ENCODE measurements around the gene PCSK5. TPM values are rescaled to one million over a fixed set of nuclear protein-coding genes. Genes with fewer than 3 reads are reported as not detected.
A peak's percentile ranks its signal among the peaks of the same experiment; 100 is the strongest.
"Not testable (repeated sequence)": the region's sequence is repeated elsewhere in the genome, so short reads cannot be mapped to it uniquely, and the experiment has no call there.

Gene PCSK5
- polyA plus RNA-seq, 1 donor from 2014 or later = 1.7 TPM

DNA sequence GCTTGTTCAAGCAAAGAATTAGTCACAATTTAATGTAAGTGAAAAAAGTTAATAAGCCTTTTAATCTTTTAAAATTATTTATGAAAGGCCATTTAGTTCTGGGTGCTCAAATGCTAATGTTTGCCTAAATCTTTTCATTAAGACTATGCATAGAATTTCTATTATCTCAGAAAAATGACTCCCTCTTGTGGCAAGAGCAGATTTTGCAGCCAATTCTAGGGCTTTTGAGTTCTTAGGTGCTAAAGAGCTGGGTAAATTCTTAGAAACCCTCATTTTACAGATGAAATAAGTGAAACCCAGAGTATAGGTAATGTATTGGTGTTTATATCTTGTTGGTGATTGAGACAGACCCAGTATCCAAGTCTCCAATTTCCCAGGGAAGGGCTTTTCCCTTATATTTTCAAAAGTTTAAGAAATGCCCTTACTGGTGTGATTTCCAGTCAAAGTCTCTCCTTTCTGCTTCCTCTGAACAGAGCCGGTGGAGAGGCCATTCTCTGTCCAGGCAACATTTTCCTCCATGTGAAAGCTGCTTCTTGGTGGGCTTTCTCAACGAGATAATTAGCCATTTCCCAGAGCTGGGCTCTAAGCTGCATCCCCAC is 24.1 kb upstream of the PCSK5 start:
- Histone ChIP-seq H3K79me2 (replicated peaks; ENCODE audit: insufficient read depth, low read length) (no peaks in the 10 kb centered on the region), H3K36me3 (ENCODE audit: insufficient read depth, low read length) (no peaks in the 10 kb centered on the region), H3K27me3 (ENCODE audit: insufficient read depth, low read depth, low read length) (no peaks in the 10 kb centered on the region), H2AFZ (ENCODE audit: low read depth, low read length) (no peak overlapping the region), H3K27ac (ENCODE audit: low read length) (no peak overlapping the region), H3K9me2 (ENCODE audit: insufficient read depth, low read length) (no peaks in the 10 kb centered on the region), H3K9ac (ENCODE audit: low read length) (no peak overlapping the region), H3K4me3 (ENCODE audit: low read length) (no peak overlapping the region), H3K4me2 (ENCODE audit: low read length) (no peak overlapping the region), H4K20me1 (ENCODE audit: insufficient read depth) (no peaks in the 10 kb centered on the region), H3F3A (ENCODE audit: insufficient read depth, low read length, poor library complexity, severe bottlenecking) (no peaks in the 10 kb centered on the region), H3K9me3 (ENCODE audit: low read length) (no peaks in the 10 kb centered on the region)
- TF ChIP-seq EZH2 (IDR thresholded peaks at IDR 0.05; ENCODE audit: borderline replicate concordance, insufficient read depth, low read length, poor library complexity, severe bottlenecking) = no peak
- TF ChIP-seq, protein P1, sequence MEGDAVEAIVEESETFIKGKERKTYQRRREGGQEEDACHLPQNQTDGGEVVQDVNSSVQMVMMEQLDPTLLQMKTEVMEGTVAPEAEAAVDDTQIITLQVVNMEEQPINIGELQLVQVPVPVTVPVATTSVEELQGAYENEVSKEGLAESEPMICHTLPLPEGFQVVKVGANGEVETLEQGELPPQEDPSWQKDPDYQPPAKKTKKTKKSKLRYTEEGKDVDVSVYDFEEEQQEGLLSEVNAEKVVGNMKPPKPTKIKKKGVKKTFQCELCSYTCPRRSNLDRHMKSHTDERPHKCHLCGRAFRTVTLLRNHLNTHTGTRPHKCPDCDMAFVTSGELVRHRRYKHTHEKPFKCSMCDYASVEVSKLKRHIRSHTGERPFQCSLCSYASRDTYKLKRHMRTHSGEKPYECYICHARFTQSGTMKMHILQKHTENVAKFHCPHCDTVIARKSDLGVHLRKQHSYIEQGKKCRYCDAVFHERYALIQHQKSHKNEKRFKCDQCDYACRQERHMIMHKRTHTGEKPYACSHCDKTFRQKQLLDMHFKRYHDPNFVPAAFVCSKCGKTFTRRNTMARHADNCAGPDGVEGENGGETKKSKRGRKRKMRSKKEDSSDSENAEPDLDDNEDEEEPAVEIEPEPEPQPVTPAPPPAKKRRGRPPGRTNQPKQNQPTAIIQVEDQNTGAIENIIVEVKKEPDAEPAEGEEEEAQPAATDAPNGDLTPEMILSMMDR (IDR thresholded peaks at IDR 0.05; ENCODE audit: poor library complexity, severe bottlenecking) = peak; percentile 77
- peak; percentile 72 for TF ChIP-seq RAD21 (conservative IDR thresholded peaks at IDR 0.05)
- no peak for TF ChIP-seq TAF1 (IDR thresholded peaks at IDR 0.05; ENCODE audit: low read depth)
- no peak for TF ChIP-seq EP300 (conservative IDR thresholded peaks at IDR 0.05; ENCODE audit: poor library complexity, severe bottlenecking)
- TF ChIP-seq POLR2AphosphoS5 (IDR thresholded peaks at IDR 0.05) = no peak
- peak; percentile 83 for TF ChIP-seq SMC3 (conservative IDR thresholded peaks at IDR 0.05; ENCODE audit: poor library complexity)
- TF ChIP-seq MXI1 (conservative IDR thresholded peaks at IDR 0.05; ENCODE audit: poor library complexity, severe bottlenecking) = no peak
- TF ChIP-seq, protein P2, sequence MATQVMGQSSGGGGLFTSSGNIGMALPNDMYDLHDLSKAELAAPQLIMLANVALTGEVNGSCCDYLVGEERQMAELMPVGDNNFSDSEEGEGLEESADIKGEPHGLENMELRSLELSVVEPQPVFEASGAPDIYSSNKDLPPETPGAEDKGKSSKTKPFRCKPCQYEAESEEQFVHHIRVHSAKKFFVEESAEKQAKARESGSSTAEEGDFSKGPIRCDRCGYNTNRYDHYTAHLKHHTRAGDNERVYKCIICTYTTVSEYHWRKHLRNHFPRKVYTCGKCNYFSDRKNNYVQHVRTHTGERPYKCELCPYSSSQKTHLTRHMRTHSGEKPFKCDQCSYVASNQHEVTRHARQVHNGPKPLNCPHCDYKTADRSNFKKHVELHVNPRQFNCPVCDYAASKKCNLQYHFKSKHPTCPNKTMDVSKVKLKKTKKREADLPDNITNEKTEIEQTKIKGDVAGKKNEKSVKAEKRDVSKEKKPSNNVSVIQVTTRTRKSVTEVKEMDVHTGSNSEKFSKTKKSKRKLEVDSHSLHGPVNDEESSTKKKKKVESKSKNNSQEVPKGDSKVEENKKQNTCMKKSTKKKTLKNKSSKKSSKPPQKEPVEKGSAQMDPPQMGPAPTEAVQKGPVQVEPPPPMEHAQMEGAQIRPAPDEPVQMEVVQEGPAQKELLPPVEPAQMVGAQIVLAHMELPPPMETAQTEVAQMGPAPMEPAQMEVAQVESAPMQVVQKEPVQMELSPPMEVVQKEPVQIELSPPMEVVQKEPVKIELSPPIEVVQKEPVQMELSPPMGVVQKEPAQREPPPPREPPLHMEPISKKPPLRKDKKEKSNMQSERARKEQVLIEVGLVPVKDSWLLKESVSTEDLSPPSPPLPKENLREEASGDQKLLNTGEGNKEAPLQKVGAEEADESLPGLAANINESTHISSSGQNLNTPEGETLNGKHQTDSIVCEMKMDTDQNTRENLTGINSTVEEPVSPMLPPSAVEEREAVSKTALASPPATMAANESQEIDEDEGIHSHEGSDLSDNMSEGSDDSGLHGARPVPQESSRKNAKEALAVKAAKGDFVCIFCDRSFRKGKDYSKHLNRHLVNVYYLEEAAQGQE (IDR thresholded peaks at IDR 0.05; ENCODE audit: borderline replicate concordance) = no peak

DNA sequence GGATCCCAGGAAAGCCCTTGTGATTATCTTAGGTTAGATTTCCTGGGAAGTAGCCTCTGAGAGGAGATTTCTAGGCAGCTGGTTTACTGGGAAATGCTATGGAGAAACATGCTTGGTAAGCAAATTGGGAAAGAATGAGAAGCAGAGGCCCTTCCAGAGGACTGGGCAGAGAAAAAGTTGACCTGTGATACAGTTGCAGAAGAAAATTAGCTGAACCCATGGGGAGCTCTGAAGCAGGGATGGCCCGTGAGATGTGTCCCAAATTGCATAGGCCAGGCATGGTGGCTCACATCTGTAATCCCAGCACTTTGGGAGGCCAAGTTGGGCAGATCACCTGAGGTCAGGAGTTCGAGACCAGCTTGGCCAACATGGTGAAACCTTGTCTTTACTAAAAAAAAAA is 21.9 kb upstream of the PCSK5 start:
- H3K9ac ChIP-seq (ENCODE audit: low read length); H3K79me2 ChIP-seq (replicated peaks; ENCODE audit: insufficient read depth, low read length); H3K27me3 ChIP-seq (ENCODE audit: insufficient read depth, low read depth, low read length); H3K4me2 ChIP-seq (ENCODE audit: low read length); H3K27ac ChIP-seq (ENCODE audit: low read length); H4K20me1 ChIP-seq (ENCODE audit: insufficient read depth); H3K9me2 ChIP-seq (ENCODE audit: insufficient read depth, low read length); H3F3A ChIP-seq (ENCODE audit: insufficient read depth, low read length, poor library complexity, severe bottlenecking); H3K36me3 ChIP-seq (ENCODE audit: insufficient read depth, low read length); H3K4me3 ChIP-seq (ENCODE audit: low read length); H2AFZ ChIP-seq (ENCODE audit: low read depth, low read length); H3K9me3 ChIP-seq (ENCODE audit: low read length): not testable (repeated sequence)

DNA sequence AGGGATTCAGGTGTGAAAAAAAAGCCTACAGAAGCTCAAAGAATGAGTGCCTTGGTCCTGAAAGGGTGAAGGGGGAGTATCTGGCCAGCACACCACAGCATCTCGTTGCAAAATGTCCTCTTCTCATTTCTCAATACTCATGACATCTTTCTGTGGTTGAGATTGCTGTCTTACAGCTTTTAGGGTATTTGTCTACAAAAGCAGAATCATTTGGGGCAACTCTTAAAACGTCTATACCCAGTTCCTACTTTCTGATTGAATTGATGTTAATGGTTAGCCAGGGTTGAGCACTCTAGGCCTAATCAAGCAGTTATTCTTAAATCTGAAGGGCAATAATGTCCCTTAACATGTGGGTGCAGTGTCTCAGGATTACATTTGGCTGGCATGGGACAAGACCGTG is 21.2 kb upstream of the PCSK5 start:
- no peaks in the 10 kb centered on the region for H3K9me3 ChIP-seq (ENCODE audit: low read length)
- H3K4me2 ChIP-seq (ENCODE audit: low read length) = no peak overlapping the region
- no peaks in the 10 kb centered on the region for H3K36me3 ChIP-seq (ENCODE audit: insufficient read depth, low read length)
- no peak overlapping the region for H3K27ac ChIP-seq (ENCODE audit: low read length)
- H3K79me2 ChIP-seq (replicated peaks; ENCODE audit: insufficient read depth, low read length) = no peaks in the 10 kb centered on the region
- H2AFZ ChIP-seq (ENCODE audit: low read depth, low read length) = no peak overlapping the region
- H3K9ac ChIP-seq (ENCODE audit: low read length) = no peak overlapping the region
- H3K4me3 ChIP-seq (ENCODE audit: low read length) = no peak overlapping the region
- no peaks in the 10 kb centered on the region for H3K9me2 ChIP-seq (ENCODE audit: insufficient read depth, low read length)
- no peaks in the 10 kb centered on the region for H3F3A ChIP-seq (ENCODE audit: insufficient read depth, low read length, poor library complexity, severe bottlenecking)
- no peaks in the 10 kb centered on the region for H4K20me1 ChIP-seq (ENCODE audit: insufficient read depth)
- H3K27me3 ChIP-seq (ENCODE audit: insufficient read depth, low read depth, low read length) = no peaks in the 10 kb centered on the region
- no peak for TF ChIP-seq EZH2 (IDR thresholded peaks at IDR 0.05; ENCODE audit: borderline replicate concordance, insufficient read depth, low read length, poor library complexity, severe bottlenecking)
- TF ChIP-seq RAD21 (conservative IDR thresholded peaks at IDR 0.05) = no peak
- TF ChIP-seq SMC3 (conservative IDR thresholded peaks at IDR 0.05; ENCODE audit: poor library complexity) = no peak
- TF ChIP-seq EP300 (conservative IDR thresholded peaks at IDR 0.05; ENCODE audit: poor library complexity, severe bottlenecking) = no peak
- no peak for TF ChIP-seq MXI1 (conservative IDR thresholded peaks at IDR 0.05; ENCODE audit: poor library complexity, severe bottlenecking)
- TF ChIP-seq, protein P2 (IDR thresholded peaks at IDR 0.05; ENCODE audit: borderline replicate concordance) = no peak
- TF ChIP-seq, protein P1 (IDR thresholded peaks at IDR 0.05; ENCODE audit: poor library complexity, severe bottlenecking) = no peak
- TF ChIP-seq TAF1 (IDR thresholded peaks at IDR 0.05; ENCODE audit: low read depth) = no peak

Measured in neural cell (in vitro differentiated cells).